Measurements from ENCODE around the gene C1orf115.
"Not testable (repeated sequence)": the region's sequence is repeated elsewhere in the genome, so short reads cannot be mapped to it uniquely, and the experiment has no call there.

C1orf115 gene

GRCh38 chr1:220694866-220695382, 4.8 kb downstream of the C1orf115 start:
- DNase-seq (ENCODE audit: low spot score) = no peak

- no peak for DNase-seq (ENCODE audit: low spot score)
Measured at GRCh38 chr1:220695426-220695825, 5.3 kb downstream of the C1orf115 start.

GRCh38 chr1:220696226-220696862, 6.2 kb downstream of the C1orf115 start:
- no peak for DNase-seq (ENCODE audit: low spot score)

- no peak for DNase-seq (ENCODE audit: low spot score)
Measured at GRCh38 chr1:220696863-220697231, 6.7 kb downstream of the C1orf115 start.

- DNase-seq (ENCODE audit: low spot score) = no peak
Measured at GRCh38 chr1:220697326-220697725, 7.2 kb downstream of the C1orf115 start.

DNA sequence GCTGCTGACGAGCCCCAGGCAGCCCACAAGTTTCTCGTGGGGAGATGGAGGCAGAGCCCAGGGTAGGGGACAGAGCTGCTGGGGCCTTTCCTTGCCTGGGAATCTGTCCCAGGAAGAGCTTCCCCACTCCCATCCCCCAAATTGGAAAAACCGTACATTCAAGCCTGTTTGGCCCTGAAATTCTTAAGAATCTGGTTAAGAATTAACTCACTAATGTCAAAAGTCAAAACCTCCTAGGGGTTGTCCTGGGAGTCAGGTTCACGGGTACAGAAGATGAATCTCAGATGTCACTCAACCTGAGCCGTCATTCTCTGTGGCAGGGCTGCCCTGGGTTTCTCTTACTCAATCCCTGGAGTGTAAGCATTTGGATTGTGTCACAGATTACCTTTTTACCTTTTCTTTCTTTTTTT, 8.4 kb downstream of the C1orf115 start:
- DNase-seq (ENCODE audit: low spot score) = no peak

DNA sequence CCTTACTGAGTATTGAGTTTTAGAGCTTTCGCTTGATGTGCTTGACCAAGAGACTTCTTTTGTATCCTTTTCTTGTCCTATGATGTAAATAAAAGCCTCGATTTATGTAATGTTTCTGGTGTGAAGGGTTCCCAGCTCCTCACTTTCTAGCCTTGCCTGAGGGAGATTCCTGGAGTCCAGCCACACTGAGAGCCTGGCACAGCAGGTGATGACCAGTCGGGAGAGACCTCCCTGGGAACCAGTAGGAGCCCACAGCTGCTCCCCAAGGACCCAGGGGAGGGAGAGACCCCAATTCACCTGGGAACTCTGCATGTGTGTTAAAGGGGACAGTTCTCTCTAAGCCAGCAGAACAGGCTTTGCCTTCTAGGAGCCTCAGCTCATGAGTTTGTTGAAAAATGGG, 8.9 kb downstream of the C1orf115 start:
- no peak for DNase-seq (ENCODE audit: low spot score)

DNA sequence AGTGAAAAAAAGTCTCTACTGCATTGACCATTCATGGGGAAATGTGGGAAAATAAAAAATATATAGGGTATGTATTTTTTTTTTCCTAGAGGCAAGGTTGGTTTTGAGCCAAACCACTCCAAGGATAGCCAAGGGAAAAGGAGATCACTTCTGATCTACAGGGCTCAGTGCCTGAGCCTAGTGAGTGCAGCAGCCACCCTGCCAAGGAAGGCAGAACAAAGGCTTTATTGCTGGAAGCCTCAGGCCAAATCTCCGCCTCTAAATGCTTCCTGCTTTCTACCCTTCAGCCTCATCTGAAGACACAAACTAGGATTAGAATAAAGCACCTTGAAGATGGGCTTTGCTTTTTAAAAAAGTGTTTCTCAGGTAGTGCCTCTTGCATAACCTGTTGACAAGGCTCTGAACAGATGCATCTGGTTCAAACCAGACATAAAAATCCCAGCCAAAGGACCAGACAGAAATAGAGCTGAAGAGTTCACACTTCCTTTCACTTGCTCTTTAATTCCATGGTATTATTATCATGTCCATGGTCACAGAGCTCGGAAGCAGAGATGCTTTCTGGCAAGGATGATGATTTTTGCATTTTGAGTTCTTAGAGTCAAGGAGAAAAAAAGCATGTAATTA, 10.5 kb downstream of the C1orf115 start:
- DNase-seq (ENCODE audit: low spot score) = no peak

GRCh38 chr1:220701974-220702373, 11.8 kb downstream of the C1orf115 start:
- DNase-seq (ENCODE audit: low spot score) = no peak

DNA sequence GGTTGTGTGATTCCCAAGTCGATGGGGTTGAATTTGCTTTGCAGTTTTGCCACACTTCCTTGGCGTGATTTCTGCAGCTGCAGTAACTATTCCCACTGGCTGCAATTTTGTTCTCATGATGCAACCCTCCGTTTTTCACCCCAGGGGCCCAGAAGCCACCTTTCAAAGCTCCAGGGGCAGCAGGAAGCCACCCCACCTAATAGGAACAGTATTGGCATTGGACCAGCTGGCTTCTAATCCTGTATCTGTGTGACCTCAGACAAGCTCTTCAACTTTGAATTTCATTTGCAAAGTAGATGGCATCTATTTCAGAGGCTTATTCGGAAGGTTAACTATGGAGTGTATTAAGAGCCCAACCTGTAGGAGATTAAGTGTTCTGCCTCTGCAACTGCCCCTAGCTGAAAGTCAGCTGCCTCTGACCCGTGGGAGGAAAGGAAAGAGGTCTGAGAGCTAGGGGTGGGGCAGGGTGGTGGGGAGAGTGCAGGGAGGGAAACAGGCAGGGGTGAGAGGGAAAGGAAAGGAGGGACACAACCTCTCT, 12.6 kb downstream of the C1orf115 start:
- no peak for DNase-seq (ENCODE audit: low spot score)

DNA sequence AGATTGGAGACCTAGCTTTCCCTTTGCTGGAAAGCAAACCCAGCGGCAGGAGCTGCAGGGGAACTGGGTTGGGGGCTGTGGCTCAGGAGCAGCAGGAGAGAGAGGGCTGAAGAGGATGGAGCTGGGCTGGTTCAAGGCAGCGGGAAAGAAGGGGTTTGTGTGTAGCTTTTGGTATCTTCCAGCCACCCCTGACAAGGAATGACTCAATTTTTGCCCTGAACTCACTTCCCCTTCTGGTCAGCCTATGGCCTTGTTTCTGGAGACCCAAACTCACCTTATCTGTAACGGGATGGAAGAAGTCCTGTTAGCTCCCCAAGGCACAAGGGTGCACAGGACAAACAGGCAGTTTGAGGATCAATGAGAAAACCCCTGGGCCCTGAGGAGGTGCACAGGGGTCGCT, 13.1 kb downstream of the C1orf115 start:
- no peak for DNase-seq (ENCODE audit: low spot score)

DNA sequence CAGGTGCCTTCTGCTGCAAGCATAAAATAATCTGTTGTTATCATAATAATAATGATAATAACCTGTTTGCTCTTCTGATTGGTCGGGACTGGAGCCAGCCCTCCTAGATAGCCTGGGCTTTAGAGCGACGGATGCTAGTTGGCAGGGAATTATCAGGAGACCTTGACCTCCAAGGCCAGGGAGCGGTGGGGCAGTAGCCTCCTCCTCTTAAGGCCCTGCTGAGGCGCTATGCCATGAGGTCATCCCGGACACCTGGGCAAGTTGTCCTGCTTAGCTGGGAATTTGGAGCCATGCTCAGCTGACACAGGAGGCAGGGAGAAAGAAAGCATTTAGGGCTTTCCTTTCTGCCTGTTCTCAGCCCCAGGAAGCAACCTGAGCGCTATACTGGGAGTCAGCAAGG, 15.6 kb downstream of the C1orf115 start:
- DNase-seq (ENCODE audit: low spot score) = no peak

DNA sequence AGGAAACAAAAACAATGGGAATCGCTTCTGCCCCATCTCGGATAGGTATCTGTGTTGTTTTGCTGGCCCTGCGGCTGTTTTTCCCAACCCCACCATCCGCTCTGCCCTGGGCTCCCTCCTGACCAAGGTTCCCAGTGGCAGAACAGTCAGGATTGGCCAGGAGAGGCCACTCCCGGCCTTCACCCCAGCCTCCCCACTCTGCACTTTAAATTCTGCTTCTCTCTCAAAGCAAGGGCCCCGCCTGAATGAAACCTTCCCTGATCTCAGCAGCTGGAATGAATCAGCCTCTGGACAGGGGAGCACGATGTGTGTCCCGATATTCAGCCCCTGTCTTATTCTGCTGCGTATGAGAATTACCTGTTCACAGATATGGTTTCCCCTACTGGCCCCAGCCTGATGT, 16.3 kb downstream of the C1orf115 start:
- no peak for DNase-seq (ENCODE audit: low spot score)

- DNase-seq (ENCODE audit: low spot score) = no peak
Measured at GRCh38 chr1:220707160-220707559, 17.0 kb downstream of the C1orf115 start.

GRCh38 chr1:220708244-220708643, 18.1 kb downstream of the C1orf115 start:
- DNase-seq (ENCODE audit: low spot score) = no peak

- no peak for DNase-seq (ENCODE audit: low spot score)
Measured at GRCh38 chr1:220708936-220709801, 19.0 kb downstream of the C1orf115 start.

DNA sequence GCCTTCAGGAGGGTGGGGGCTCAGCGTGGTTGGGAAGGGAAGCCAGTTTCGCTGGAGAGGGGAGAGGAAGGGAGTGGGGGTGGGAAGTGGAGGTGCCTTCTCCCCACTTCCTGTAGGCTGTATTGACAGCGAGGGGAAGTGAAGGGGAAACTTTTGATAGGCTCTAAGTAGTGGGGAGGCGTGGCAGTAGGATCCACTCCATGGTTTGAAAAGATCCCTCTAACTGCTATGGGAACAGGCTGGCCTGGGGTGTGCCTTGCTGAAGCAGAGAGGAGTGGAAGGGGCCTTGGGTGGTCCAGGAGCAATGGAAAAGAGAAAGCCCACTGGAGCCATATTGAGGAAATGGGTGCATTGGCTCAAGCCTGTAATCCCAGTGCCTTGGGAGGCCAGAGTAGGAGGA, 20.2 kb downstream of the C1orf115 start:
- DNase-seq (ENCODE audit: low spot score) = no peak

- no peak for DNase-seq (ENCODE audit: low spot score)
Measured at GRCh38 chr1:220711056-220711809, 21.1 kb downstream of the C1orf115 start.

- not testable (repeated sequence) for DNase-seq (ENCODE audit: low spot score)
Measured at GRCh38 chr1:220715986-220716385, 25.8 kb downstream of the C1orf115 start.

GRCh38 chr1:220717800-220718640, 27.9 kb downstream of the C1orf115 start:
- no peak for DNase-seq (ENCODE audit: low spot score)

- not testable (repeated sequence) for DNase-seq (ENCODE audit: low spot score)
Measured at GRCh38 chr1:220721266-220721665, 31.1 kb downstream of the C1orf115 start.

All from CD4-positive, alpha-beta T cell treated with Interleukin-6 at 100 ng/mL for 8 hours (primary cell).